Endothelial cell of umbilical vein (primary cell): ENCODE data around the gene ADAP1. TPM values are rescaled to one million over a fixed set of nuclear protein-coding genes. Genes with fewer than 3 reads are reported as not detected.

Source experiments
- BruUV-seq: library from RNA; stranded (reverse); fragments of 400-500 nt; replicated peaks from 2 replicates; lab custom pipeline; 2021; lab: Mats Ljungman, UMichigan
- CTCF ChIA-PET: fragments of 300-600, 350-600 bp; sonication (Branson Sonifier 250); formaldehyde crosslinking; loops from one replicate; lab custom pipeline; 2021; ENCODE audit warnings: antibody characterized with exemption, inconsistent platforms; lab: Charles Lee
- POLR2A ChIA-PET: fragments of 300-600, 350-600 bp; sonication (Branson Sonifier 250); formaldehyde crosslinking; loops from one replicate; lab custom pipeline; 2021; ENCODE audit warnings: antibody characterized with exemption, inconsistent platforms; lab: Charles Lee
- DNase-seq: peaks from one replicate; pipeline ENCODE4 v3.0.0-alpha.2; 2011; ENCODE audit warnings: low read depth, low spot score
- FAIRE-seq: peaks from 2 replicates; lab custom pipeline; 2011; peaks lifted over from hg19 to GRCh38; lab: Jason Lieb, UNC
- H2AFZ ChIP-seq: 2 replicates; pipeline ENCODE4 v1.6.0; 2012; ENCODE audit warnings: low read depth, low read length, control low read depth, inconsistent platforms
- H3K27ac ChIP-seq: 2 replicates; pipeline ENCODE4 v1.5.1; 2011; ENCODE audit warnings: low read depth, mild to moderate bottlenecking, control low read depth, low read length, moderate library complexity; ENCODE audit not compliant: insufficient read depth
- H3K27me3 ChIP-seq, 2 experiments: 2 replicates each; pipeline versions ENCODE4 v1.6.0 to v1.6.1; 2011; ENCODE audit warnings: low read length in 2 of 2, mixed read lengths in 1 of 2; ENCODE audit not compliant: control insufficient read depth in 2 of 2, insufficient read depth in 2 of 2
- H3K36me3 ChIP-seq, 2 experiments: 2 replicates in 1 of 2; 3 replicates in 1 of 2; pipeline ENCODE4 v1.5.1; 2011; ENCODE audit warnings: low read length in 2 of 2, mild to moderate bottlenecking in 1 of 2, moderate library complexity in 1 of 2; ENCODE audit not compliant: control insufficient read depth in 2 of 2, insufficient read depth in 2 of 2; ENCODE audit errors: extremely low read depth in 1 of 2
- H3K4me1 ChIP-seq: 3 replicates; pipeline ENCODE4 v1.5.1; 2011; ENCODE audit warnings: mild to moderate bottlenecking, low read length; ENCODE audit not compliant: control insufficient read depth, insufficient read depth; ENCODE audit errors: extremely low read depth
- H3K4me2 ChIP-seq: 2 replicates; pipeline ENCODE4 v1.6.1; 2011; ENCODE audit warnings: low read length, control low read depth, mixed read lengths; ENCODE audit not compliant: insufficient read depth
- H3K4me3 ChIP-seq, 3 experiments: fragments of 200-600 bp in 1 of 3; sonication (generic), shearing (Covaris generic) in 1 of 3; replicated peaks in 1 of 3; 2 replicates each; pipeline ENCODE4 v1.5.1; 2011 to 2016; ENCODE audit warnings: control low read depth in 3 of 3, low read length in 3 of 3, mild to moderate bottlenecking in 2 of 3, inconsistent platforms in 1 of 3, low read depth in 1 of 3, moderate library complexity in 1 of 3; ENCODE audit not compliant: insufficient read depth in 1 of 3
- H3K79me2 ChIP-seq: 2 replicates; pipeline ENCODE4 v1.6.0; 2012; ENCODE audit warnings: low read length, inconsistent platforms; ENCODE audit not compliant: control insufficient read depth, insufficient read depth
- H3K9ac ChIP-seq: replicated peaks from 2 replicates; pipeline ENCODE3; 2011; ENCODE audit warnings: low read length, control low read depth; ENCODE audit not compliant: insufficient read depth; ENCODE audit errors: extremely low read depth
- H3K9me1 ChIP-seq: replicated peaks from 3 replicates; pipeline ENCODE4 v1.6.0; 2011; ENCODE audit warnings: mild to moderate bottlenecking, low read length; ENCODE audit not compliant: control insufficient read depth, insufficient read depth; ENCODE audit errors: extremely low read depth
- H3K9me3 ChIP-seq: replicated peaks from 2 replicates; pipeline ENCODE4 v1.5.1; 2012; ENCODE audit warnings: low read length, inconsistent platforms; ENCODE audit not compliant: control insufficient read depth, insufficient read depth
- H4K20me1 ChIP-seq: replicated peaks from 2 replicates; pipeline ENCODE3; 2011; ENCODE audit warnings: mild to moderate bottlenecking, low read length; ENCODE audit not compliant: control insufficient read depth, insufficient read depth; ENCODE audit errors: extremely low read depth
- GATA2 ChIP-seq: IDR thresholded peaks from 2 replicates; pipeline ENCODE4 v1.7.0; 2011; ENCODE audit warnings: low read depth, mild to moderate bottlenecking, moderate library complexity, mixed read lengths, low read length; ENCODE audit not compliant: insufficient read length, insufficient read depth
- POLR2AphosphoS5 ChIP-seq: IDR thresholded peaks from 2 replicates; pipeline ENCODE4 v1.6.1; 2012; ENCODE audit warnings: low read depth, mild to moderate bottlenecking, control low read depth, low read length, moderate library complexity; ENCODE audit not compliant: insufficient read depth
- dilution Hi-C: fragments of 300-500 bp; cut with MboI; formaldehyde crosslinking; loops from one replicate; pipeline ENCODE4 v1.15.0; 2019; ENCODE audit warnings: low sequenced_read_pairs; ENCODE audit not compliant: extremely low pct_ligation_motif_present
- intact Hi-C: fragments of 100-400 bp; cut with micrococcal nuclease; formaldehyde crosslinking; loops from one replicate; pipeline ENCODE4 v1.10.0; 2022
- polyA plus RNA-seq, 4 experiments: library from polyadenylated mRNA; depleted of rRNA in 3 of 4; stranded (reverse) in 3 of 4; unstranded in 1 of 4; fragments of >200 nt; gene quantifications; 2 replicates each; pipeline versions ENCODE4 v1.2.1 to v1.2.3, GENCODE V29; 2011 to 2012; ENCODE audit warnings: missing spikeins in 1 of 4
- total RNA-seq: library from RNA; stranded (reverse); gene quantifications from 2 replicates; pipeline ENCODE4 v1.2.3, GENCODE V29; 2021
- TF ChIP-seq, protein P1 (sequence below): IDR thresholded peaks from 2 replicates; pipeline ENCODE4 v1.6.1; 2011; ENCODE audit not compliant: insufficient read depth, insufficient read length
- TF ChIP-seq, protein P2 (sequence below), 2 donors: IDR thresholded peaks; 1 replicate in 1 of 2; 2 replicates in 1 of 2; pipeline ENCODE4 v1.5.1; 2011; ENCODE audit warnings: low read length in 2 of 2, mild to moderate bottlenecking in 2 of 2, moderate library complexity in 2 of 2, control low read depth in 1 of 2, inconsistent platforms in 1 of 2, low read depth in 1 of 2; ENCODE audit not compliant: insufficient read depth in 1 of 2; ENCODE audit errors: extremely low read depth in 1 of 2

The ADAP1 gene
- total and polyA plus RNA-seq, 2 donors (not counting 3 experiments of a cell fraction or from before 2014, with no cell fraction given): 0.49 to 0.58 TPM

DNA sequence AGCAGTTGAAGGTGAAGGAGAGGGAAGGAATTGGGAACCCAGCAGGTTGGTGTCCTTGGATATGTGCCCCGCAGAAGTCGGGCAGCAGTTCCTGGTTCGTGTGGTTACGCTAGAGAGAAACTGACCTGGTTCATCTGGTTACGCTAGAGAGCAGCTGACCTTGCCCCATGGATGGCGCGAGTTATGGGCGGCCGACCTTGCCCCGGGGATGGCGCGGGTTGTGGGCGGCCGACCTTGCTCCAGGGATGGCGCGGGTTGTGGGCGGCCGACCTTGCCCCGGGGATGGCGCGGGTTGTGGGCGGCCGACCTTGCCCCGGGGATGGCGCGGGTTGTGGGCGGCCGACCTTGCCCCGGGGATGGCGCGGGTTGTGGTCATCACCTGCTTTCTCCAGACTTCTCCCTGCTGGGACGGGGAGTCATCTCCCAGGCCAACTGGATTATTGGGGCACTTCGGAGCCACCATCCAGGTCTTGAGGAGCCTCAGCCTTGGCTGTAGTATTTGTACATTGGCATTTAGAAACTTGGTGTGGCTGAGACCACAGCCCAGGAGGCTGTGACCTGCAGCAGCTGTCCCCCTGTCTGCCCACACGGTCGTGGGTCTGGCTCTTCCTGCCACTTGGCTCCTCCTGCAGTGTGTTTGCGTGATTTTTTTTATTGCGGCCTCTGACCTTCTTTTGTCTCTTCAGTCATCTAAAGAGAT, 72.0 kb downstream of the ADAP1 start:
- H3K4me2 ChIP-seq: no peak overlapping the region
- POLR2A ChIA-PET: no interaction called here
- peaks cover 82% of the 10 kb centered on the region for H3K79me2 ChIP-seq
- H4K20me1 ChIP-seq: no peaks in the 10 kb centered on the region
- H3K27ac ChIP-seq: no peak overlapping the region
- H3K4me3 ChIP-seq: no peak overlapping the region
- H2AFZ ChIP-seq: no peak overlapping the region
- H3K9me1 ChIP-seq: no peaks in the 10 kb centered on the region
- CTCF ChIA-PET: no interaction called here
- TF ChIP-seq POLR2AphosphoS5: no peak
- TF ChIP-seq, protein P1, sequence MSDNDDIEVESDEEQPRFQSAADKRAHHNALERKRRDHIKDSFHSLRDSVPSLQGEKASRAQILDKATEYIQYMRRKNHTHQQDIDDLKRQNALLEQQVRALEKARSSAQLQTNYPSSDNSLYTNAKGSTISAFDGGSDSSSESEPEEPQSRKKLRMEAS: no peak
- no peak for TF ChIP-seq GATA2
- TF ChIP-seq, protein P2, sequence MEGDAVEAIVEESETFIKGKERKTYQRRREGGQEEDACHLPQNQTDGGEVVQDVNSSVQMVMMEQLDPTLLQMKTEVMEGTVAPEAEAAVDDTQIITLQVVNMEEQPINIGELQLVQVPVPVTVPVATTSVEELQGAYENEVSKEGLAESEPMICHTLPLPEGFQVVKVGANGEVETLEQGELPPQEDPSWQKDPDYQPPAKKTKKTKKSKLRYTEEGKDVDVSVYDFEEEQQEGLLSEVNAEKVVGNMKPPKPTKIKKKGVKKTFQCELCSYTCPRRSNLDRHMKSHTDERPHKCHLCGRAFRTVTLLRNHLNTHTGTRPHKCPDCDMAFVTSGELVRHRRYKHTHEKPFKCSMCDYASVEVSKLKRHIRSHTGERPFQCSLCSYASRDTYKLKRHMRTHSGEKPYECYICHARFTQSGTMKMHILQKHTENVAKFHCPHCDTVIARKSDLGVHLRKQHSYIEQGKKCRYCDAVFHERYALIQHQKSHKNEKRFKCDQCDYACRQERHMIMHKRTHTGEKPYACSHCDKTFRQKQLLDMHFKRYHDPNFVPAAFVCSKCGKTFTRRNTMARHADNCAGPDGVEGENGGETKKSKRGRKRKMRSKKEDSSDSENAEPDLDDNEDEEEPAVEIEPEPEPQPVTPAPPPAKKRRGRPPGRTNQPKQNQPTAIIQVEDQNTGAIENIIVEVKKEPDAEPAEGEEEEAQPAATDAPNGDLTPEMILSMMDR (IDR thresholded peaks at IDR 0.05; ENCODE audit: extremely low read depth in 1 of 2, insufficient read depth in 1 of 2, low read depth in 1 of 2, low read length in 2 of 2): no peak
- H3K4me1 ChIP-seq: peaks cover 6% of the 10 kb centered on the region
- intact Hi-C loops: no loop called here
- peaks cover 3 to 15% of the 10 kb centered on the region in 2 experiments for H3K36me3 ChIP-seq
- no peaks in the 10 kb centered on the region for H3K9me3 ChIP-seq
- no peak for FAIRE-seq
- dilution Hi-C loops: no loop called here
- no TSS peak for BruUV-seq
- no peak for DNase-seq
- no peaks in the 10 kb centered on the region for H3K27me3 ChIP-seq
- H3K9ac ChIP-seq: no peak overlapping the region
